ENCODE results near the gene OXTR. TPM values are rescaled to one million over a fixed set of nuclear protein-coding genes. Genes with fewer than 3 reads are reported as not detected.

OXTR gene
- total RNA-seq, 1 donor from 2014 or later, result 1.0 TPM

DNA sequence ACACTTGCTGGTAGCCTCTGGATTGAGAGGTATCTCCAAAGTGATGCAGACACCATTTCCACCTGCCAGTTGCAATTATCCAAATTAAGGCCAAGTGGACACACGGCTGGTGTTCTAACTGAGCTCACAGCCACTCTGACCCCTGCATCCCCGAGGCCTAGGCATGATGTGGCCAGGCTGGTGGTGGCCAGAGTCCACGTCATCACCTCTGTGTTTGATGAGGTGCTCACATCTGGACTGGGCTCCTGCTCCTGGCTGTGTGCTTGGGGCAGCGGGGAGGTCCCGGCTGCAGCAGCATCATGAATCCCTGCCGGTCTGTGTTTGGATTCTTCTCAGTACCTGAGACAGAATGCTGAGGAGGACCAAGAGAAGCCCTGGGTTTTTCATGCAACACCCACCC is 4.9 kb downstream of the OXTR start:
- H3K4me3 Mint-ChIP-seq (ENCODE audit: unreplicated experiment), result no peak overlapping the region
- TF ChIP-seq CTCF (IDR thresholded peaks at IDR 0.05; ENCODE audit: unreplicated experiment), result no peak
- no peaks in the 10 kb centered on the region for H3K36me3 Mint-ChIP-seq (ENCODE audit: low read depth, unreplicated experiment)
- H3K27me3 Mint-ChIP-seq (ENCODE audit: unreplicated experiment), result peaks cover 10% of the 10 kb centered on the region
- no peak overlapping the region for H3K27ac Mint-ChIP-seq (ENCODE audit: unreplicated experiment)
- no peak for DNase-seq (ENCODE audit: low spot score)
- peaks cover 14% of the 10 kb centered on the region for H3K4me1 Mint-ChIP-seq (ENCODE audit: unreplicated experiment)
- H3K9me3 Mint-ChIP-seq (ENCODE audit: unreplicated experiment), result no peaks in the 10 kb centered on the region

DNA sequence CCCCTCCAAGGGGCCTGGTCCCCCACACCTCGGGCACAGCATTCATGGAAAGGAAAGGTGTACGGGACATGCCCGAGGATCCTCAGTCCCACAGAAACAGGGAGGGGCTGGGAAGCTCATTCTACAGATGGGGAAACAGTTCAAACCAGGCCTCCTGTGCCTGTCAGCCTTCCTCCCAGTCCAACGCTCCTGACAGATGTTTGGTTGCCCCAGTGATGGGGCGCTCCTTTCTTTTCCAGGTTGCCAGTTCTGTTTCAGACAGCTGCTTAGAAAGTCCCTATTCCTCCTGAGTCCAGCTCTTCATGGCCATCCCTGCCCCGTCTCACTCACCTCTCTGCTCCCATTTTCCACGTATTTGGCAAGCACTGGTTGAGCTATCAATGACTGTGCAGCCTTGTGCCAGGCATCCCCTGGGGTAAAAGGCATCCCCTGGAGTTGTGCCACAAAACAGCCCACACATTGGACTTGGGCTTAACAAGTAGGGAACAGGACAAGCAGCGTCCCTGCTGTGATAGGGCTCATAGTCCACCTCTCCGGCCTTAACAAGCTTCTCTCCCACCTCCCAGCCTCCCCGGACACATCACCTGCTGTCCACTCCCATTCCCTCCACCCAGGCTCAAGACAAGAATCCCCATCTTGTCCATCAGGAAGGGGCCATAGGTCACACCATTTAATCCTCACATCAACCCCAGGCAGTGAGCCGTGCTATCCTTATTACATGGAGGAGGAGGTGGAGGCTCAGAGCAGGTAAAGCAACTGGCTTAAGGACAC is 6.6 kb downstream of the OXTR start:
- H3K36me3 Mint-ChIP-seq (ENCODE audit: low read depth, unreplicated experiment), result no peaks in the 10 kb centered on the region
- no peak for TF ChIP-seq CTCF (IDR thresholded peaks at IDR 0.05; ENCODE audit: unreplicated experiment)
- H3K4me3 Mint-ChIP-seq (ENCODE audit: unreplicated experiment), result no peak overlapping the region
- no peaks in the 10 kb centered on the region for H3K9me3 Mint-ChIP-seq (ENCODE audit: unreplicated experiment)
- H3K4me1 Mint-ChIP-seq (ENCODE audit: unreplicated experiment), result peaks cover 3% of the 10 kb centered on the region
- H3K27ac Mint-ChIP-seq (ENCODE audit: unreplicated experiment), result no peak overlapping the region
- DNase-seq (ENCODE audit: low spot score), result no peak
- peaks cover 7% of the 10 kb centered on the region for H3K27me3 Mint-ChIP-seq (ENCODE audit: unreplicated experiment)

DNA sequence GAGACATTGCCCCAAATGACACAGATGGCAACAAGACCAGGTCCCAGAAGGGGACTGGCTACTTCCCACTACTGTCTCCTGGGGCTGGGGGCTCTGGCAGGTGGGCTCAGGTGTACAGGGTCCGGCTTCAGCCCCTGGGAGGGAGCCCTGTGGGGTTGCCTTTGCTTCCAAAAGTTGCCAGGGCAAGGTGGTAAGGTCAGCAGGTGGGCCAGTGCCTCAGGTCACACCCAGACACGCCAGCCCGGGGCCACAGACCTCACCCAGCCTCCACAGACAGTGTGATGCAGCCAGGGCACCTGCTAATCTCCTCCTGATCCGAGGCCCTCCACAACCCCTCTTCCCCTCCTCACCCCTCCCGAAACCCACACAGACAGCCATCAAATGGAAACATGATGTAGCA is 7.5 kb downstream of the OXTR start:
- no peak for TF ChIP-seq CTCF (IDR thresholded peaks at IDR 0.05; ENCODE audit: unreplicated experiment)
- Mint-ChIP-seq H3K27ac (ENCODE audit: unreplicated experiment) (no peak overlapping the region), H3K4me1 (ENCODE audit: unreplicated experiment) (peaks cover 3% of the 10 kb centered on the region), H3K27me3 (ENCODE audit: unreplicated experiment) (peaks cover 7% of the 10 kb centered on the region), H3K4me3 (ENCODE audit: unreplicated experiment) (no peak overlapping the region), H3K9me3 (ENCODE audit: unreplicated experiment) (no peaks in the 10 kb centered on the region), H3K36me3 (ENCODE audit: low read depth, unreplicated experiment) (no peaks in the 10 kb centered on the region)
- no peak for DNase-seq (ENCODE audit: low spot score)

GRCh38 chr3:8760506-8760905 is 8.9 kb downstream of the OXTR start:
- H3K36me3 Mint-ChIP-seq (ENCODE audit: low read depth, unreplicated experiment), result no peaks in the 10 kb centered on the region
- no peak for DNase-seq (ENCODE audit: low spot score)
- no peaks in the 10 kb centered on the region for H3K9me3 Mint-ChIP-seq (ENCODE audit: unreplicated experiment)
- no peak overlapping the region for H3K4me3 Mint-ChIP-seq (ENCODE audit: unreplicated experiment)
- H3K27ac Mint-ChIP-seq (ENCODE audit: unreplicated experiment), result no peak overlapping the region
- H3K4me1 Mint-ChIP-seq (ENCODE audit: unreplicated experiment), result peaks cover 3% of the 10 kb centered on the region
- peaks cover 3% of the 10 kb centered on the region for H3K27me3 Mint-ChIP-seq (ENCODE audit: unreplicated experiment)
- TF ChIP-seq CTCF (IDR thresholded peaks at IDR 0.05; ENCODE audit: unreplicated experiment), result no peak

- Mint-ChIP-seq H3K4me1 (ENCODE audit: unreplicated experiment) (peaks cover 1% of the 10 kb centered on the region), H3K27me3 (ENCODE audit: unreplicated experiment) (peaks cover 3% of the 10 kb centered on the region), H3K36me3 (ENCODE audit: low read depth, unreplicated experiment) (no peaks in the 10 kb centered on the region), H3K27ac (ENCODE audit: unreplicated experiment) (no peak overlapping the region), H3K9me3 (ENCODE audit: unreplicated experiment) (no peaks in the 10 kb centered on the region), H3K4me3 (ENCODE audit: unreplicated experiment) (no peak overlapping the region)
- no peak for TF ChIP-seq CTCF (IDR thresholded peaks at IDR 0.05; ENCODE audit: unreplicated experiment)
- no peak for DNase-seq (ENCODE audit: low spot score)
Observed at GRCh38 chr3:8760091-8760490, 9.3 kb downstream of the OXTR start.
